ES-I3 (cell line): Measurements from ENCODE around the gene MS4A18.
"Not testable (repeated sequence)": the region's sequence is repeated elsewhere in the genome, so short reads cannot be mapped to it uniquely, and the experiment has no call there.

ENCODE experiments used
- H3K36me3 ChIP-seq: 2 replicates; pipeline ENCODE4 v1.6.1; 2013; ENCODE audit warnings: mild to moderate bottlenecking, low read length, control low read depth, moderate library complexity; ENCODE audit not compliant: insufficient read depth
- H3K4me1 ChIP-seq: 2 replicates; pipeline ENCODE4 v1.6.1; 2013; ENCODE audit warnings: mild to moderate bottlenecking, control low read depth, low read length; ENCODE audit not compliant: insufficient read depth
- H3K9ac ChIP-seq: 2 replicates; pipeline ENCODE4 v1.6.1; 2013; ENCODE audit warnings: low read depth, mild to moderate bottlenecking, low read length, moderate library complexity
- H3K9me3 ChIP-seq: 2 replicates; pipeline ENCODE4 v1.6.1; 2013; ENCODE audit warnings: mild to moderate bottlenecking, low read length, moderate library complexity; ENCODE audit not compliant: control insufficient read depth, insufficient read depth

The MS4A18 gene

DNA sequence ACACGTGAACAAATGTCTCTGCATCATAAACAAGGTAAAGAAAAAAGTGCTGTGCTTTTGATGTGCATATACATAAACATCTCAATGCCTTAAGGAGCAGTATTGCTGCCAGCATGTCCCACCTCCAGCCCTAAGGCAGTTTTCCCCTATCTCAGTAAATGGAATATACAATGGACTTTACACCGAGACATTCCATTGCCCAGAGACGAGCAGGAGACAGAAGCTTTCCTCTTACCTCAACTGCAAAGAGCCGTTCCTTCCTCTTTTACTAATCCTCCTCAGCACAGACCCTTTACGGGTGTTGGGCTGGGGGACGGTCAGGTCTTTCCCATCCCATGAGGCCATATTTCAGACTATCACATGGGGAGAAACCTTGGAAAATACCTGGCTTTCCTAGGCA, 11.1 kb upstream of the MS4A18 start:
- H3K36me3 ChIP-seq, H3K9me3 ChIP-seq, H3K4me1 ChIP-seq, H3K9ac ChIP-seq: not testable (repeated sequence)

DNA sequence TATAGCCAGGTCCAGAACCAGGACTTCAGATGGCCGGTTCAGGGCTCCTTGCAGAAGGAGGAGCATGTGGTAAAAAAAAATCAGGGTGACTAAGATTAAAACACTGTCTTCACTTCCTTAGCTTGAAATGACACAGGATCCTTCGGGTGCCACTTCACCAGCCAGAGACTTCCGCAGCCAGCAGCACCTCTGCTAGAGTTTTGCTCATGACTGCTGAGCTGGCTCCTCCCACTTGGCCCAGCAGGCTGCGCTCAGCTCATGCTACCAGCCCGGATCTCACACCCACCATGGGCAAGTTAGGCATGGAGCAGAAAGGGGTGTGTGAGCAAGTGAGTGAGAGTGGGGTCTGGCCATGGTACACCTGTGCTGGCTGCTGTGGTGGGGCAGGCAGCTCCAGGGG, 6.6 kb upstream of the MS4A18 start:
- Histone ChIP-seq H3K36me3 (no peaks in the 10 kb centered on the region), H3K9me3 (peaks cover 8% of the 10 kb centered on the region; the same call in 1 of the 2 replicates), H3K4me1 (no peaks in the 10 kb centered on the region), H3K9ac (no peak overlapping the region)

DNA sequence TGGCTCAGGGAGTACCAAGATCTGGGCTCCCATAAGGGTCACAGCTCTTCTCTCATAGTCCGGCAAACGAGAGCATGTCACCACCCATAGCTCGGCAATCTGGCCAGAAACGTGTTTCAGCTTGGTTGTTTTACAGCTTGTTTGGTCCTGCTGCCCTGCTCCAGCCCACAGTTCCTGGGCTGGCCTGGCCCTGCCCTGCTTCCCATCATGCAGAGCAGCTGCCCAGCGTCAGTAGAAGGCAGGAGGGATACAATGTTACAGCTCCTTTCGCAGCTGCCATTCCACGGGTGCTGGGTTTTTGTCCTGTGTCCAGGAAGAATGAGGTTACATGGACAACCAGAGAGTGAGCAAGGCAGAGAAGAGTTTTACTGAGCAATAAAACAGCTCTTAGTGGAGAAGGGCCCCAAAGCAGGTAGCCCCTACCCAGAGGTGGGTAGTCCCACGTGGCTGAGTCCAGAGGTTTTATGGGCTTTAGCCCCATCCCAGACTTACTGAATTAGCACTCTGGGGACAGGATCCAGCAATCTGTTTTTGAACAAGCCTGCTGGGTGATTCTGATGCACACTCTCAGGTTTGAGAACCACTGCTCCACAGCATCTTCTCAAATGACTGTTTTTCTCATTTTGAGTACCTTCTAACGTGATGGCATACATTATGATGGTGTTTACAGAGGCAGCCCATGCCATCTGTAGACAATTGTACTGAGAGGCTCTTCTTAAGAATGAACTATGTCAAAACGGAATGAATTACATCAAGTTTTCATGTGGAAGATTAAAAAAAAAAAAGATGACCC, 5.8 kb upstream of the MS4A18 start:
- Histone ChIP-seq H3K4me1 (no peaks in the 10 kb centered on the region), H3K9ac (no peak overlapping the region), H3K9me3 (peaks cover 8% of the 10 kb centered on the region; the same call in 1 of the 2 replicates), H3K36me3 (no peaks in the 10 kb centered on the region)

DNA sequence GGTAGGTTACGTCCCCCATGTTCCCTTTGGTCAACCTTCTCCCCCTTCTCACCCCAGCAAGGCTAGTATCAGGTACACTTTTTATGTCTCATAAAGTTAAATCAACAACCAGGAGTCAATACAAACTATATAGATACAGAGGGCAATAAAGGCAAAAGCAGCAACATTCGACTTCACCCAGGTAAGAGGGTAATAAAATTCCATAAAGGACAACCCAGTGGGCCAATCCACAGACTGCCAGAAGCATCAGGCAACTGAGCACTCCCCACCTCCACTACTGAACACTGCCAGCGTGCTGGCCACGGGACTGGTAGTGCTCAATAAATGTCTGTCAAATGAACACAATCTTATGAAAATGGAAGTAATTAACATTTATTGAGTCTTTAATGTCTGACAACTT, 5.1 kb upstream of the MS4A18 start:
- Histone ChIP-seq H3K9me3 (peaks cover 8% of the 10 kb centered on the region; the same call in 1 of the 2 replicates), H3K4me1 (no peaks in the 10 kb centered on the region), H3K9ac (no peak overlapping the region), H3K36me3 (no peaks in the 10 kb centered on the region)

DNA sequence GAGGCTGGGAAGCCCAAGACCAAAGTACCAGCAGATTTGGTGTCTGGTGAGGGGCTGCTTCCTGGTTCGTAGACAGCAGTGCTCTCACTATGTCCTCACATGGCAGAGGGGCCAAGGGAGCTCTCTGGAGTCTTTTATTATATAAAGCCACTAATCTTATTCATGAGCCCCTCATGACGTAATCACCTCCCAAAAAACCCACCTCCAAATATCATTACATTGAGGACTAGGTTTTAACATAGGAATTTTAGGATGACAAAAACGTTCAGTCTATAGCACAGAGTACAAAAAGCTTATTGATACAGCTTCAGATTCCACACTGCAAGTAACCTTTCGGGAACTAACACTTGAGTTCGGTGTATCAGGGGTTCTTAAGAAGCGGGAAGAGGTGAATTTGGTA, 4.1 kb upstream of the MS4A18 start:
- H3K9ac ChIP-seq = no peak overlapping the region
- peaks cover 8% of the 10 kb centered on the region; the same call in 1 of the 2 replicates for H3K9me3 ChIP-seq
- no peaks in the 10 kb centered on the region for H3K4me1 ChIP-seq
- H3K36me3 ChIP-seq = no peaks in the 10 kb centered on the region

DNA sequence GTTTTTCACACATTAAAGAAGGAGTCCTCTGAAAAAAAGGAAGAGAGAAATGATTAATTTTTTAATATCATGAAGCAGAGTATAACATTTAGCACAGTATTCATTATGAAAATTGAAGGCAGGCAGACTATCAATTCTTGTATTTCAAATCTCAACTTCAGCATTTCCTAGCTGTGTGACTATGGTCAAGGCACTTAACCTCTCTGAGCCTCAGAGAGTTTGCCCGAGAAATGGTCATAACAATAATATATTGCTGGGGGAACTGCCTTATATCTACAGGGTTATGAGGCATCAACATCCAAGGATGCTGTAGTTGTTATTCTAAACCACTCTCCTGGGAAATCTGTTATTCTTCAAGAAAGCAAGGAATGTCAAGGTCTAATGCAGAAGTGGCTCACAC, 1.1 kb downstream of the MS4A18 start:
- no peak overlapping the region for H3K9ac ChIP-seq
- no peaks in the 10 kb centered on the region for H3K4me1 ChIP-seq
- no peaks in the 10 kb centered on the region for H3K9me3 ChIP-seq
- no peaks in the 10 kb centered on the region for H3K36me3 ChIP-seq

DNA sequence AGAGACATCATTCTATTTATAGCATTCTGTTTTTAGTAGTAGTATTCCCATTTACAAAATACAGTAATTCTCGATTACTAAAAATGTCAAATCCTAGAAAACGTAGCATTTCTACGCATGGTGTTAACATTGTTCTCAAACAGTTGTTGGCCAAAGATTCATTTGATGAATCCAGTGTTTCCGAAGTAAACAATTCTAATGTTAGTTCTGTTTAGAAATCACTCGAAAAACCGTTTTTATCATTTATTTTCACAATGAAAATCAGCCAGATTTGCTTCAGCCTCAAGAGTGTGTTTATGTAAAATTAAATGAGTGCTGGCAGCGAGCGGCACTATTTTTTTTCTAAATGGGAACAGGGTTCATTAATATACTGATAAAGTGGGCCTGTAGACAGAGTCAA, 7.1 kb downstream of the MS4A18 start:
- H3K9me3 ChIP-seq = no peaks in the 10 kb centered on the region
- H3K9ac ChIP-seq = no peak overlapping the region
- no peaks in the 10 kb centered on the region for H3K36me3 ChIP-seq
- H3K4me1 ChIP-seq = no peaks in the 10 kb centered on the region

DNA sequence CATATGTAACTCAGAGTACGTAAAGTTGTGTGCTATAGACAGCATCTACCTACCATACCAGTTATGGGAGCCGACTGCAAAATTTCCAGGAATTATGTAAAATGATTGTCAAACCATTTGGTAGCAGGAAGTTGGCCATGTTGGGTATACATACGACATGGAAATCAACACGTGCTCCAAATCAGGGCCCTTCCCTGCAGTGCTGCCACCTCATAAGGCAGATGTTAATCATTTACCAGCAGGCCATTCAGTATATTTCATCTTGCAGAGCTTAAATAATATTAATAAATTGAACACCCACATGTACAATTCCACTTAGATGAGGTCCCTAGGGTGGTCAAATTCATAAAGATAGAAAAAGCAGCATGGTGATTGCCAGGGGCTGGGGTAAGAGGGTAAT, 9.8 kb downstream of the MS4A18 start:
- no peaks in the 10 kb centered on the region for H3K36me3 ChIP-seq

DNA sequence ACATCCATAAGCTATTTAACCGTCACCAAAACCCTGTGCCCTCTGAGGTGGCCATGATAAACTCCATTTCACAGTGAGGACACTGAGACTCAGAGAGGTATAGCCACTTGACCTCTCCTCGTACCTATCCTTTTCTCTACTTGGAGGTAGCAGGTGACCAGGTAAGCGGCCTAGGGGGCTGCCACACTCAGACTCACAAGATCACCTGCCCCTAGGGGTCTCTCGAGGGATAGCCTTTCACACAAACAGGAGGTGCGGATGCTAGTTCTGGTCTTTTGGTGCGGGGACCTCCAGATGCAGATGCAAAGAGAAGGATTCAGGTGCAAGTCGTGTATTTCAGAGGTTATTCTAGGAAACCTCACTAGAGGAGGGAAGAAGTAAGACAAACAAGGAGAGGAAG, 14.6 kb downstream of the MS4A18 start:
- Histone ChIP-seq H3K9me3 (no peaks in the 10 kb centered on the region), H3K9ac (no peak overlapping the region), H3K36me3 (no peaks in the 10 kb centered on the region), H3K4me1 (no peaks in the 10 kb centered on the region)

More for the DNA sequence above, 9.8 kb downstream of the MS4A18 start:
- no peak overlapping the region for H3K9ac ChIP-seq
- H3K9me3 ChIP-seq = no peaks in the 10 kb centered on the region
- no peaks in the 10 kb centered on the region for H3K4me1 ChIP-seq

DNA sequence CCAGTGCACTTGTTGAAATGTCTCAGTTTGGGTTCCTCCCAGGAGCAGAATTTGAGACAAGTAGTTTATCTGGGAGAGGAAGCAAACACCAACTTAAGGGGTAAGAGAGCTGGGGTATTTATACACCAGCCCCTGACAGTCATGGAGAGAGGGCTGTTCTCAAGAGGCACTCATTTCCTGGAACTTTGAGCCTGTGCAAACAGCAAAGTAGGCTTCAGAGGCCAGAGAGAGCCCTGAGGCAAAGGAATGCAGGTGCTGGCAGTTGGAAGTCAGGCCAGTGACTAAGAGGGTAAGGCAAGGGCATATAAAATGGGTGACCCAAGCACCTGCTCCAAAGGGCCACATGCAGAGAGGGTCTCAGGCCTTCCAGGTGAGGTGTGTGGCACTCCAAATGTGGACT, 16.1 kb downstream of the MS4A18 start:
- Histone ChIP-seq H3K36me3 (no peaks in the 10 kb centered on the region), H3K4me1 (no peaks in the 10 kb centered on the region; the same call in 1 of the 2 replicates), H3K9ac (no peak overlapping the region), H3K9me3 (no peaks in the 10 kb centered on the region)

DNA sequence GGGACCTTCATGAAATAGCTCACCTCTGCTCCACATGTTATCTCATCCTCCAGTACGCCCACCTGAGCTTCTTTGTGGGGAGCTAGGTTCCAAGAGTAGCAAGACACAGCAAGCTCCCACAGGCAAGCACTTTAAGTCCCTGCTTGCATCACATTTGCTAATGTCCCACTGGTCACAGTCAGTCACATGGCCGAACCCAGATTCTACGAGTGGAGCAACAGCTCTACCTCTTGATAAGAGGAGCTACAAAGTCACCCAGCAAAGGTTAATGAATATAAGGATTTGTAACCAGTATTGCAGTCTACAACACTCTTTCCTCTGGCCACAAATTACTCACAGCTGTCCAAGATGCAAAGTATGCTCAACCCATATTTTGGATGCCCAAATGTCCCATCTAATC, 16.9 kb downstream of the MS4A18 start:
- Histone ChIP-seq H3K9ac (no peak overlapping the region), H3K36me3 (no peaks in the 10 kb centered on the region), H3K4me1 (no peaks in the 10 kb centered on the region; the same call in 1 of the 2 replicates), H3K9me3 (no peaks in the 10 kb centered on the region)

DNA sequence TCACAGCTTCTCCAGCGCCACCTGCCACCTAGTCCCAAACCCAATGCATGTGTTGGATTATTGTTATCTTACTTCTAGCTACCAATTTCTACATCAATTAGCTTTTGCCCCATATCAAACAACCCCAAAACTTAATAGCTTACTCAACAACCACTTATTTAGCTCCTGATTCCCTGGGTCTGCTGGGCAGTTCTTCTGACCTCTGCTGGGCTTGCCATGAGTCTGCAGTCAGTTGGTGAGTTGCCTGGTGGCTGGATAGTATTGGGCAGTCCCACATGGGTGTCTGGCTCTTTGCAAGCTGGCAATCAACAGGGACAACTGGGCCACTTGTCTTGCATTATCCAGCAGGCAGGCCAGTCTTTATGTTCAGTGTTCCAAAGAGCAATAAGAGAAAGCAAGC, 18.5 kb downstream of the MS4A18 start:
- H3K9ac ChIP-seq = no peak overlapping the region
- no peaks in the 10 kb centered on the region for H3K36me3 ChIP-seq
- H3K9me3 ChIP-seq = no peaks in the 10 kb centered on the region
- no peaks in the 10 kb centered on the region; the same call in 1 of the 2 replicates for H3K4me1 ChIP-seq

DNA sequence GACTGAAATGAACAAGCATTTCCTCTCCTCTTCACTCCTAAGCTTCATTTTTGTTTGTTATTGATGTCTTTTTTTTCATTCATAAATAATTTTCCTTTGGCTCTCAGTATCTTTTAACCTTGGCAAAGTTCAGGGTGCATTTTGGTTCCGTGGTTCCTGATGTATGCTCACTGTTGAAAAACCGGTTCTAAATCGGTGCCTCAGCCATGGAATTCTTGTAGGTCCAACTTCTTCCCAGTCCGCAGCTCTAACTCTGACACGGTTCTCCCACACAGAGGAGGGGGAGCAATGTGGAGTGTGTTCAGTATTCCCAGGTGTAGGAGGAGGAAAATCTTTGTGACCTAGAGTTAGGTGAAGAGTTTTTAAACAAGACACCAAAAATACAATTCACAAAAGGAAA, 19.6 kb downstream of the MS4A18 start:
- no peaks in the 10 kb centered on the region; the same call in 1 of the 2 replicates for H3K4me1 ChIP-seq
- no peak overlapping the region for H3K9ac ChIP-seq
- no peaks in the 10 kb centered on the region for H3K9me3 ChIP-seq
- H3K36me3 ChIP-seq = no peaks in the 10 kb centered on the region

DNA sequence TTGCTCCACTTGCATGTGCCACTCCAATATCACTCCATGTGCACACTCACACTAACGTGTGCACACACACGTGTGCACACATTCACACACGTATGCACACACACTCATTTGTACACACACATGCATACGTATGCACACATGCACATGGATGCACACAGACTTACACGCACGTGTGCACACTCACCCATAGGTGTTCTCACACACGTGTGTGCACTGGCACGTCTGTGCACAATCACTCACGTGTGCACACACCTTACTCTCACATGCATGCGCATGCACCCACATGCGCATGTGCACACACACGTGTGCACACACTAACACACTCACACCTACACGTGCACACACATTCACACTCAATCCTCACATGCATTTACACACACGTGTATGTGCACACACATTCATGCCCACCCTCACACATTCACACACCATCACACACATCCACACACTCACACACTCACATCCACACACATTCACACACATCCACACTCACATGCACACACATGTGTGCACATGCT, 22.9 kb downstream of the MS4A18 start:
- Histone ChIP-seq H3K36me3 (no peaks in the 10 kb centered on the region), H3K9me3 (no peaks in the 10 kb centered on the region), H3K4me1 (no peaks in the 10 kb centered on the region; the same call in 1 of the 2 replicates), H3K9ac (no peak overlapping the region)

DNA sequence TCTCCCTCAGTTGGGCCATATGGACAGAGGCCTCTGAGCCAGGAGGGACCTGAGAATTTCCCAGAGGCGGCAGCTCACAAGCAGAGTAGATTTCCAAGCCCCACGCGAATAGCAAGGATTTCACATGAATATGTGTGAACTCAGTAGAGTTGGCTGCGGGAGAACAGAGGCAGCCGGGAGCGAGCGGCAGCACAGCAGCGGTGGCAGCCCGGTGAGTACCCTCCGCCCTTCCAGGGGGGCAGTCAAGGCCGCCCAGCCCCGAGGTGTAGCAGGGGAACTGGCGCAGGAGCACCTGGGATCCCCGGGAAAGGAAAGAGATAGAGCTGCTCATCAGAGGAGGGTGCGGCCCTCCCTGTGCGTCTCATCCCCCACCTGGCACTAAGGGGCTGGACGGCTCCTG, 23.7 kb downstream of the MS4A18 start:
- Histone ChIP-seq H3K36me3 (no peaks in the 10 kb centered on the region), H3K9me3 (no peaks in the 10 kb centered on the region), H3K9ac (no peak overlapping the region), H3K4me1 (no peaks in the 10 kb centered on the region; the same call in 1 of the 2 replicates)
